Upper lobe of right lung (tissue), 1 donor: ENCODE measurements around the gene CUL5. TPM values are rescaled to one million over a fixed set of nuclear protein-coding genes. Genes with fewer than 3 reads are reported as not detected.

Experiments
- ATAC-seq: fragments of 200-7000 bp; cut with Tn5 transposase; one replicate; pipeline ENCODE4 v1.9.1; 2020; ENCODE audit warnings: mild to moderate bottlenecking, moderate library complexity
- DNase-seq: peaks from one replicate; pipeline ENCODE4 v3.0.0-alpha.2; 2020
- H3K27ac ChIP-seq: fragments of 200-600 bp; one replicate; pipeline ENCODE4 v1.8.0; 2022
- H3K27me3 ChIP-seq: fragments of 200-600 bp; one replicate; pipeline ENCODE4 v1.8.0; 2022; ENCODE audit warnings: mild to moderate bottlenecking
- H3K36me3 ChIP-seq: fragments of 200-600 bp; one replicate; pipeline ENCODE4 v1.8.0; 2022
- H3K4me1 ChIP-seq: fragments of 200-600 bp; one replicate; pipeline ENCODE4 v1.8.0; 2022
- H3K4me3 ChIP-seq: fragments of 200-600 bp; one replicate; pipeline ENCODE4 v1.8.0; 2022; ENCODE audit warnings: mild to moderate bottlenecking
- H3K9me3 ChIP-seq: fragments of 200-600 bp; one replicate; pipeline ENCODE4 v1.8.0; 2022
- intact Hi-C: fragments of 100-400 bp; cut with DNase I; formaldehyde crosslinking; loops from one replicate; pipeline ENCODE4 v1.11.0; 2022
- total RNA-seq: library from RNA; stranded (reverse); fragmentation: NEBNext Ultra II Directional; extraction: Animal tissue kit (Norgen Biotek cat#: 25700); gene quantifications from one replicate; pipeline ENCODE4 v1.2.1, GENCODE V29; 2021
- TF ChIP-seq, protein P1 (sequence below): fragments of 200-600 bp; IDR thresholded peaks from one replicate; pipeline ENCODE4 v1.8.0; 2022; ENCODE audit warnings: antibody characterized with exemption
- donor health status: DM: no; HTN: yes; CAD: no; lungs with severe emphysema.

The CUL5 gene
- total RNA-seq, 1 donor from 2014 or later, result 37.9 TPM

DNA sequence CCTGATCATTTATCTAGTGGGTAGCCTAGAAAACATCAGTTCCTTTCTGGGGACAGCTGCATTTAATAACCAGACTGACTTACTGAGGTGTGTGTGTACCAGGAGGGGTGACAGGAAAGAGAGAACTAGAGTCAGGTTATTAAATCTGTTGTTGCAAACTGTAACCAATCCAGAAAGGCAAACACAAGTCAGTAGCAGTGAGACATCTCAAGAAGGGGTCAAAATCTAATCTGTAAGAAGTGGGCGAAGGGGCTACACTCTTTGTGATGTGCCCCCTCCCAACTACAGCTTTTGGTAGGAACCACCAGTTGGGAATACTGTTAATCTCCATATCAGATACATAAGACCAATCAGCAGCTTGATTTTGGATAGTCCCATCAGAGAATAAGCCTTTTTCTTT is 26.3 kb downstream of the CUL5 start:
- DNase-seq (no peak), ATAC-seq (no peak)
- Histone ChIP-seq H3K36me3 (peaks cover 27% of the 10 kb centered on the region), H3K4me1 (no peaks in the 10 kb centered on the region), H3K4me3 (no peak overlapping the region), H3K9me3 (no peaks in the 10 kb centered on the region), H3K27ac (no peak overlapping the region), H3K27me3 (no peaks in the 10 kb centered on the region)
- TF ChIP-seq, protein P1, sequence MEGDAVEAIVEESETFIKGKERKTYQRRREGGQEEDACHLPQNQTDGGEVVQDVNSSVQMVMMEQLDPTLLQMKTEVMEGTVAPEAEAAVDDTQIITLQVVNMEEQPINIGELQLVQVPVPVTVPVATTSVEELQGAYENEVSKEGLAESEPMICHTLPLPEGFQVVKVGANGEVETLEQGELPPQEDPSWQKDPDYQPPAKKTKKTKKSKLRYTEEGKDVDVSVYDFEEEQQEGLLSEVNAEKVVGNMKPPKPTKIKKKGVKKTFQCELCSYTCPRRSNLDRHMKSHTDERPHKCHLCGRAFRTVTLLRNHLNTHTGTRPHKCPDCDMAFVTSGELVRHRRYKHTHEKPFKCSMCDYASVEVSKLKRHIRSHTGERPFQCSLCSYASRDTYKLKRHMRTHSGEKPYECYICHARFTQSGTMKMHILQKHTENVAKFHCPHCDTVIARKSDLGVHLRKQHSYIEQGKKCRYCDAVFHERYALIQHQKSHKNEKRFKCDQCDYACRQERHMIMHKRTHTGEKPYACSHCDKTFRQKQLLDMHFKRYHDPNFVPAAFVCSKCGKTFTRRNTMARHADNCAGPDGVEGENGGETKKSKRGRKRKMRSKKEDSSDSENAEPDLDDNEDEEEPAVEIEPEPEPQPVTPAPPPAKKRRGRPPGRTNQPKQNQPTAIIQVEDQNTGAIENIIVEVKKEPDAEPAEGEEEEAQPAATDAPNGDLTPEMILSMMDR, result no peak
- intact Hi-C loops, result no loop called here

DNA sequence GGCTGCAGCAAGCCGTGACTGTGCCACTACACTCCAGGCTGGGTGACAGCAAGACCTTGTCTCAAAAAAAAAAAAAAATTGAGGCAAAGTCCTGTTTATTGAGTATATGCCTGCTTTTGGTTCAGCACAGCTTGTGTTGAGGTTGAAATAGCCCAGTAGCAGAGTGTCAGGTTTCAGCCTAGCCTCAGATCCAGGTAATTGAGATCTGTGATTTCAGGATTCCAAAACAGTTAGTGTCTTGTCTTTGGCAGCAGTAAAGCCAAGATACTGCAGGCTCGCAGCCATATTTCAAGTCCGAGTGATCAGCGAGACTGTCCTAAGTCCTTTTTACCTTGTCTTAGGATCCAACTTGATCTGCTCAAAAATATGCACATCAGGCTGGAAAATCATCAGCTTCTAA is 27.0 kb downstream of the CUL5 start:
- TF ChIP-seq, protein P1, result no peak
- DNase-seq (no peak), ATAC-seq (no peak)
- no peak overlapping the region for H3K27ac ChIP-seq
- no peaks in the 10 kb centered on the region for H3K4me1 ChIP-seq
- no peak overlapping the region for H3K4me3 ChIP-seq
- intact Hi-C loops, result no loop called here
- H3K9me3 ChIP-seq, result no peaks in the 10 kb centered on the region
- peaks cover 27% of the 10 kb centered on the region for H3K36me3 ChIP-seq
- H3K27me3 ChIP-seq, result no peaks in the 10 kb centered on the region

DNA sequence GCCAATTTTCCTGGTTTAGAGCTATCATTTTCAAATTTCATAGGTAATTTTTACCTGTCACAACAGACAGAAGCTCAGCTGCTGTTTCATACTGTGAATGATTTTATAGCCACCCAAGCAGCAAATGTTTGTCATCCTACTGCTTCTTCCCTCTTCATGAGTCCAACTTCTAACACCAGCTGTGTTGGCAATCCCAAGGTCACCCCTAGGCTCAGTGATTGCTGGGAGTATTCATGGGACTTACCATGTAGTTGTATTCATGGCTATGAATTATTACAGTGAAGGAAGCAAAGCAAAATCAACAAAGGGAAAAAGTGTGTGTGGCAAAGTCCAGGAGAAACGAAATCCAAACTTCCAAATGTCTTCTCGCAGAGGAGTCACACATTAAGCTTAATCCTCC is 28.5 kb downstream of the CUL5 start:
- H3K27ac ChIP-seq, result no peak overlapping the region
- TF ChIP-seq, protein P1, result no peak
- no peak for ATAC-seq
- no peaks in the 10 kb centered on the region for H3K27me3 ChIP-seq
- no peak overlapping the region for H3K4me3 ChIP-seq
- intact Hi-C loops, result no loop called here
- H3K36me3 ChIP-seq, result peaks cover 27% of the 10 kb centered on the region
- H3K9me3 ChIP-seq, result no peaks in the 10 kb centered on the region
- no peaks in the 10 kb centered on the region for H3K4me1 ChIP-seq
- DNase-seq, result no peak

DNA sequence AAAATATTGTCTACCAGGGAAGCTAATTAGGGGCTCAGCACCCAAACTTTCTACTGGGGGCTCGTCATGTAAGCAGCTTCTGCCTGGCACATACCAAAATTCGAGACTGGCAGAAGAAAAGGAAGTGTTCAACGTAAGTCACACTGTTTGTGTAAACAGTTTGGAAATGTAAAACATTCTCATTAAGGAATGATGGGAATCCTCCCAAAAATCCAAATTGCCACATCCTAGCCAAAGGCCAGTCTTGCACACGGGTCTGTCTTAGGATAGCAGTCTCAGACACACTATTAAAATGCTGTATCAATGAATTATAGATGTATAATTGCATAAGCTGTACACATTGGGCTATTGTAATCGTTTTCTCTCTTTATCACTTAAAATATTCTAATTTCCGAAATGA is 28.9 kb downstream of the CUL5 start:
- Histone ChIP-seq H3K4me3 (no peak overlapping the region), H3K27me3 (no peaks in the 10 kb centered on the region), H3K27ac (no peak overlapping the region), H3K4me1 (no peaks in the 10 kb centered on the region), H3K36me3 (peaks cover 28% of the 10 kb centered on the region), H3K9me3 (no peaks in the 10 kb centered on the region)
- intact Hi-C loops, result no loop called here
- TF ChIP-seq, protein P1, result no peak
- no peak for DNase-seq
- no peak for ATAC-seq

GRCh38 chr11:108048269-108048668 is 39.6 kb downstream of the CUL5 start:
- ATAC-seq, result no peak
- TF ChIP-seq, protein P1, result no peak
- Histone ChIP-seq H3K9me3 (no peaks in the 10 kb centered on the region), H3K27me3 (no peaks in the 10 kb centered on the region), H3K36me3 (peaks cover 66% of the 10 kb centered on the region), H3K4me3 (no peak overlapping the region), H3K27ac (no peak overlapping the region), H3K4me1 (no peaks in the 10 kb centered on the region)
- DNase-seq, result no peak
- intact Hi-C loops, result no loop called here

- H3K9me3 ChIP-seq, result no peaks in the 10 kb centered on the region
- H3K4me1 ChIP-seq, result no peaks in the 10 kb centered on the region
- intact Hi-C loops, result no loop called here
- H3K27me3 ChIP-seq, result no peaks in the 10 kb centered on the region
- H3K36me3 ChIP-seq, result peaks cover 60% of the 10 kb centered on the region
- H3K4me3 ChIP-seq, result no peak overlapping the region
- ATAC-seq, result no peak
- no peak overlapping the region for H3K27ac ChIP-seq
- DNase-seq, result no peak
- TF ChIP-seq, protein P1, result no peak
Measured at GRCh38 chr11:108062336-108062735, 53.6 kb downstream of the CUL5 start.
